Lower leg skin (tissue), 3 donors: ENCODE measurements around the gene SSH2.

Source experiments
- CTCF ChIP-seq, 3 donors: fragments of 450-650 bp; IDR thresholded peaks; one replicate each; pipeline ENCODE4 v1.5.1; 2016; ENCODE audit warnings: antibody characterized with exemption in 3 of 3, mild to moderate bottlenecking in 3 of 3, moderate library complexity in 2 of 3
- POLR2A ChIP-seq, 2 donors: fragments of 450-650 bp; IDR thresholded peaks; one replicate each; pipeline ENCODE4 v1.6.1; 2016 to 2017; ENCODE audit warnings: antibody characterized with exemption in 2 of 2, mild to moderate bottlenecking in 1 of 2, moderate library complexity in 1 of 2

GRCh38 chr17:29720551-29720950 is 209.5 kb downstream of the SSH2 start:
- TF ChIP-seq CTCF (IDR thresholded peaks at IDR 0.05) (no peak), POLR2A (IDR thresholded peaks at IDR 0.05) (no peak)
